Activated CD8-positive, alpha-beta memory T cell treated with anti-CD3 and anti-CD28 coated beads, Interleukin-2, amount 50 U/mL, for 4 hours (primary cell): ENCODE data around the gene MLLT1.

Experiments
- DNase-seq: peaks from one replicate; pipeline ENCODE4 v3.0.0-alpha.2; 2020

MLLT1 gene

DNA sequence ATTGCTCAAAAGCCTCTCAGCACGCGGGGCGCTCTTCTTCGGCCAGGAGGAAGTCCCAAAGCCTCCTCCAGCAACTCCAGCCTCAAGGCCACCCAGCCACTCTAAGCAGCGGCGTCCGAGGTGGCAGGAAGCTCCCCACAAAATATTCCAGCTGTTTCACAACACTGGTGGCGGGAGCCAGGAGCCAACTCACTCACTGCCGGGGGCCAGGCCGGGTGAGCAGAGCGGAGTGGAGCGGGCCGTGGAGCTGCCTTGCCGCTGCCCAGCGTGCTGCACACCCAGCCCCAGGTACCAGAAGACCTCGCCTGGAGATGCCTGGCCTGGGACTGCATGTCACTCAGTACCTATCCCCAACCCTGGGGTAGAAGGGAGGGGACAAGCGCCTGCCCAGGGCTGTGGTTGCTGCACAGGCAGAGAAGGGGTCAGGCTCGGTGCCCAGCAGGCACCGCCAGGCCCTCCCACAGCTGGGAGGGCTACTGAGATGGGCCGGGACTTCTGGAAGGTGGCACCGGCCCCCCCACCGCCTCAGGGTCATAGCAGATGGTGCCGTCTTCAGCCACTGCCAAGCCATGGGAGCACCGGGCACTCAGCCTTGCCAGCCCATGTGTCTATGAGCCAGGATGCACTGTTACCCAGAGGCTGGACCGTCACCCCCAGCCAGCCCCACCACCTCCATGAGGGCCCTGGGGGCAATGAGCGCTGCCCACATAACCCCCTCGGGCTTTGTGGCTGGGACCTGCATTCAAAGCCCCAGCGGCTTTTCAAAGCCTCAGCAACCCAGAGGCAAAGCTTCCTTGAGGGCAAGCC lies 59.2 kb downstream of the MLLT1 start:
- no peak for DNase-seq

DNA sequence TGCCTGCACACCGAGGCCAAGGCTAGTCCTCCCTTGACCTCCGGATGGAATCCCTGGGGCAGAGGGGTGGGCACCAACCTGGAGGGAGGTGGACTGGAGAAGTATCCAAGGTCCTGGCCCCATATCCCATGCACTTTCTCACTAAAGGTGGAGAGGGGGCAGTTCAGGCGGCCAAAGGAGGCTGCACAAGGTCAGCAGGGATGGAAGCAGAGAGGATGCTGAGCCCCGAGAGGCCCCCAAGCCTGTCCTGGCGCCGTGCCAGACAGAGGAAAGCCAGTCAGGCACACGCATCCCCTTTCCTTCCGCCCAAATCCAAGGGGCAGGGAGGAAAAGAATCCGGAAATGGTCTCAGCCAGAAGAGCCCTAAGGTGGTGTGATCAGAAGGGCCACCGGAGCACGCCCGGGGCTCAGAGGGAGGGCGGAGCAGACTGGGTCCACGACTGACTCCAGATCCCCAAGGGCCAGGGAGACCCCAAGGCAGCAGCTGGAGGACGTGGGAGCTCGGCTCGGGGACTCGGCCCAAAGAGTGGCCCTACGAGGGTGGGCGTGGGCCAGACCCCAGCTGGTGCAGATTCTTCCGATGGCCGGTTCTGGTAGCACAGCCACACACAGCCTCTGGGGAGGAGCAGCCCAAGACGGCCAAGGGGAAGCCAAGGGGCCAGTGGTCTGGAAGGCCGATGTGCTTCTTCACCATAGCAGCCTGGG lies 60.0 kb downstream of the MLLT1 start:
- no peak for DNase-seq

DNA sequence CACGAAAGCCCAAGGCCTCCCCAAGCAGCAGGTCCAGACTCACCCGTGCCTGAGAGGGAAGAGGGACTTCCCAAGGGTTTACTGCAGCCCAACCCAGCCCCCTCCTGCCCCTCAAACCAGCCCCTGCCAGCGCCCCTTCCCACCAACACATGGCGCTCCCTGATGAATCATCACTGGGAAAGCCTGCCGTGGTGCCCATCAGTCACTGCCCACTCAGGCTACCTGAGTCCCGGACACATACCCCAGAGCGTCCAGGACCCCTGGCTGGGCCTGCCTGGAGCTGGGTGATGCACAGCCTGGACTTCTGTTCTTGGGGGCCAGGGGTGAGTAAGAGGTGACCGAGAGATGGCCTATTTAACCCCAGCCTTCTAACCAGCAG lies 60.6 kb downstream of the MLLT1 start:
- DNase-seq: no peak

DNA sequence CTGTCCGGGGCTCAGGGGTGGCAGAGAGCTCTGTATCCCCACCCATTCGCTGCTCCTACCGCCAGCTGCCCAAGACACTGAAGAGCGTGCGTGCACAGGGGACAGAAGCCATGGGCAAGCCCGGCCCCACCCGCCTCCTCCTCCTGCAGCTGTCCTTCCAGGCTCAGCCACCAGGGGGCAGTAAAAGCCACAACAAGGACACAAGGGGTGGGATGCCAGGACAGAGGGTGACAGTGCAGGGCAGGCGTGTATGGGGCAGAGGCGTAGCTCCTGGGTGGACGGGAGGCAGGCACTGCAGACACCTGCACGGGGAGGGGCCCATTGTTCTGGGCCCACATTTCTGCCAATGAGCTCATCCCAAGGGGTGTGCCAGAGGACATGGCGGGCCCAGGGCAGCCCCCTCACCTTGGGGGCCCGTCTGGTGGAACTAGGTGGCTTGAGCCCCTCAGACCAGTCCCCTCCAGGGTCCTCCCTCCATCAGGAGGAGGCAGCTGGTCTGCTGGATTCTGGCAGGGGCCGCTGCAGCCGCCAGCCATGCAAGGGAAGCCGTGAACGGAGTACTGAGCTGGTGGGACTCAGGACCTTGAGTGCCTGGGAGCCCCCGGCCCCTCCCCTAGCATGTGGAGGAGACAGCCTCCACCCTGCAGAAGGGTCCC lies 61.2 kb downstream of the MLLT1 start:
- peak; percentile 83 for DNase-seq

DNA sequence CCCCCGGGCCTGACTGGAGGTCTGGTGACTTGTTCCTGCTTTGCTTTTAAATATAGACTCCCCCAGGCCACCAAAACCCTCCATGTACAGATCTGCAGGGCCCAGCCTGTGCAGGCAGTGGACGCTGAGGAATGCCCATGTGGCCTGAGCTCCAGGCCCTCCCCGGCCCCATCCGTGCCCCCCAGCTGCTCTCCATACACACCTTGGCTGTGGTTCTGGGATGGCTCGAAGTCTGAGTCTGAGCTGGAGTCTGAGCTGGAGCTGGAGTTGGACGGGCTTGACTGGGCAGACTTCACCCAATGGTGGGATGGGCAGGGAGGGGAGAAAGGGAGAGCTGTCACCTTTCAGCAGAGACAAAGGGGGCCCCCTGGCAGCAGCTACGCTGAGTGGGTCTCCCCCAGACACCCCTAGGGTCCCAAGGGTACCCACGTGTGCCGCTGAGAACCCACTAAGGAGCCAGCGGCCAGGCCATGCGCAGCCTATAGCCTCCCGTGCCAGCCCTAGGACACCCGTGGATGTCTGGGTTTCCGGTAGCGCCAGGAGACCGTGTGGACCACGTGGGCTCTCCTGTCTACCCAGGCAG lies 61.9 kb downstream of the MLLT1 start:
- no peak for DNase-seq

DNA sequence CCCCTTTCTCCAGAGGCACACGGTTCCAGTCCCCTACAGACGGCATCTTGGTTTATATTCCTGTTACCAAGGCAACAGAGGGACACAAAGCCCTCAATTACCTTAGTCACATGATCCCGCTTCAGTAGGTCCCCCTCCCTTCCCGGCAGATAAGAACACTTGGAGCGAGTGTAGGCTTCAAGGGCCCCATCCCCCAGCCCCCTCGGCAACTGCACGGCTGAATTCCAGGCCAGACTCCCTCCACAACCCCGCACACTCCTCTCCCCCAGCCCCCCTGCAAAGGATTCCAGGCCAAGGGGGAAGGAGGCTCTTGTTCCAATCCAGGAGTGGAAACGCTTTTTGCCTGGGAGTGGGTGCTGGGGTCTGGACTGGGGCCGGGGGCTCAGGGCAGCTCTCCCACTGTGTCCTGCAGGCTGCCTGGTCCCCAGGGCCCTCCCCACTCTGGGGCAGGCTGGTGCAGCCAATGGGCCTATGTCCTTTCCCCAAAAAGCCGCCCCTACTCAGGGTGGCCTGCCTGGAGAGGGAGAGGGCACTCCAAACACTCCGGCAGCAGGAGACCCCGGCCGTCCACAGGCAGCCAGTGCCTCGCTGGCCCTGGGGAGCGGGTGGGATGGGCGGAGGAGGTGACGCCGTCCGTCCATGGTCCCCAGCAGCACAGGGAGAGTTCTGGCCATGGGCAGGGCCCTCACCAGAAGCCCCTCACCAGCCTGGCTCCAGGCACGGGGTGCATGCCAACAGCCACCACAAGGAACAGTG lies 62.6 kb downstream of the MLLT1 start:
- DNase-seq: no peak

DNA sequence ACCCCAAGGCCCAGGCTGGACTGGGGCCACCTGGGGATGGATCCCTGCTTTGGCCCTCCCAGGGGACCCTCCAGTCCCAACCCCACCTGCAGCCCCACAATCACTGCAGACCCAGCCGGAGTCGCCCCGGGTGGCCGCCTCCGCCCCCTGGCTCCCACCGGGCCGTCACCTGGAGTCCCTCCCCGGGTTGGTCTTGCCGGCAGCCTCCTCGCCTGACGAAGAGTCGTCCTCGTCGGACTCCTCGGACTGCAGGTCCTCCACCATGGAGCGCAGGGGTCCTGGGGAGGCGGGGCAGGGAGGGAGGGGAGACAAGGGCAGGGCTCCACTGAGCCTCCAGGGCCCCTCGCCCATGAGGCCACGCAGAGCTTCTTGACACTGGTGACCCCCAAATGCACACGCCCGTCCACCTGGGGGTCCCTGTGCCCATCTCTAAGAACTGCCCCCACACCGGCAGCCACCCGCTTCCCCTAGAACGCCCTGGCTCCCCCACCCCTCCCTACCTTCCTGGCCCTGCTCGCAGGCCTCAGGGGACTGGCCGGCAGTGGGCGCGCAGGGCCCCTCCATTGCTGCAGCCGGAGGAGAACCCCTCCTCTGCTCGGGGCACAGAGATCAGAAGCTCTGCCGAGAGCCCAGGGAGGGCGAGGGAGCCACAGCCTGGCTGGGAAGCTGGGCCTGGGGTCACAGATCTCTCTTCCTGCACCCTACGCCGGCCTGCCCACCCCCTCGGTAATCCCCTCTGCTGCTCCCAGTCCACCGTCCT lies 63.4 kb downstream of the MLLT1 start:
- DNase-seq: no peak

DNA sequence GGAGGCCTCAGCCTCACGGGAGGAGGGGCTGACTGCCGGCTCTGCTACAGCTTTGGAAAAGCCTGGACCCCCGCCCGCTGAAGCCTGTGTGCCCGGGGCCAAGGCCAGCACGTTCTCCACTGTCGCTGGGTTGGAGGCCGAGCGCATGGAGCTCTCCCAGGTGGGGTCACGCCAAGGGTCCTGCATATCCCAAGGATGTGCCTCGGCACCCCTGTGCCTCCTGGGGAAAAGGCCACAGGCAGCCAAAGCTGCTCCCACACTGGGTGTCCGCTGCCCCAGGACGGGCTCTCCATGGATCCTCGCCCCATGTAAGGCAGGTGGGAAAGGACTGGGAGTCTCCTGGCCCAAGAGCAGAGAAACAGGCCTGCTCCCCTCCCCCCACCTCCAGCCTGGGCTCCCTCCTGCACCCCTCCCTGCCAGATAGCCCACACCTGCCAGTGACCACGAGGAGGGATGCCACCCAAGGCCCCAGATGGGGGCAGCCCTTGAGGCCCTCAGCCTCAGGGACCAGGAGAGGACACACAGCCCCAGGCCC lies 64.0 kb downstream of the MLLT1 start:
- DNase-seq: no peak

DNA sequence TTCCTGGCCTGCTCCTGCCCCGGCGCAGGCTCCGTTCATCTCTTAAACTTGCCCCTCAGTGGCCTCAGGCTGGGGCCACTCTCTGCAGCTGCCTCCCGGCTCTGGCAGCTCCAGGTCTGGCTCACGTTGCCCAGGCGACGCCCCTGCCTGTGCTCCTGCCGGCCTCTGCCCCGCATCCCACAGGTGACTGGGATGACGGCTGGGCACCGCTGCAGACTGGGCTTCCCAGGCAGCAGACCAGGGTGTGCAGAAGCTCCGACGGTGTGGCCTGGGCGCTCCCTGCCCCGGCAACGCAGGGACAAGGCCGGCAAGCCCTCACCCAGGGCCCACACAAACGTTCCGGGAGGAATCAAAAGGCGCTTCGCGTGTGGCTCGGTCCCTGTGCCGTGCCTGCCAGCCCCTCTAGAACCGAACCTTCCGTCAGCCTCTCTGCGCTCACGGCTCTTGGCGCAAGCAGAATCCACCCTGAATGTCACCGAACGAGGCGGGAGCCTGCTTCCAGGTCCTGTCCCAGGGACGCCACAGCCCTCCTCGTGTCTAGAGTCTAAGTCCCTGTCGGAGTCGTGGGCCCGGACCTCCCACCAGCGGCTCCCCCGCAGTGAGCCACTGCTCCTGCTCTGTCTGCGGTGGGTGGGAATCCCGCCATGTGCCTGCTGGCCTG lies 64.8 kb downstream of the MLLT1 start:
- no peak for DNase-seq

DNA sequence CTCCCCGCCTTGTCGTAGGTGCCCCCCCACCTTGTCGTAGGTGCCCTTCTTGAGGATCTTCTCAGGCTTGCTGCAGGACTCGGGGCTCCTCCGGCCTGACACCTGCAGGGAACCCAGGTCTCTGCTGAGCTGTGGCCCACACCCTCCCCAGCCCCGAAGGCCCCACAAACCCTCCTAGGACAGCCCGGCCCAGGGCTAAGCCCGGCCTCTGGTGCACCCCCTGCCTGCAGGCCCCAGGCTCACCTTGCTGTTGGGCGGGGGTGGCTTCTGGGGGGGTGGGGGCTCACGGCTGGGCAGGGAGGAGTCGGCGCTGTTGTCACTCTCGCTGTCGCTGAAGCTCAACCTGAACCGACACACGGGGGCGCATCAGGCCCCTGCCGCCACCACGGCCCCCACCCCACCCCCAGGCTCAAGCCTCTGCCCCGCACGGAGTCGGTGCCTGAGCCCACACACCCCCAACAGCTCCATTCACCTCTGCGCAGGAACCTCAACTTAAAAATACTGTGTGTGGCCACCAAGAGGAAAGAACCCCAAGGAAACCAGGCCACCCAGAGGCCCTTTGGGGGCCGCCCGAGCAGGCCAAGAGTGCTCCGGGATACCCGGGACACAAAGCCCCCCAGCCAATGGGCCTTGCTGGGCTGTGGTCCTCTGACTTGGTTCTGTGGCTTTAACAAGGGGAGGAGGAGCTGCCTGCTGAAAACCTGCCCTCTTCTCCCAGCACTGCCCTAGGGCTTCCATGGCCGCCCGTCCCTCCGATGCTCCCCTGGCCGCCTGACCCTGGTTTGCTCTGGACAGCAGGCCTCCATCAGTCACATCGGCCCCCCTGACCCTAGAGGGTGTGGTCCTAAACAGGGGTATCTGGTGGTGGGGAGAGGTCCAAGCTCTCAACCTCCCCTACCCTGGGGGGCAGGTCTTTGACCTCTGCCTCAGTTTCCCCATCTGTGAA lies 65.8 kb downstream of the MLLT1 start:
- no peak for DNase-seq

DNA sequence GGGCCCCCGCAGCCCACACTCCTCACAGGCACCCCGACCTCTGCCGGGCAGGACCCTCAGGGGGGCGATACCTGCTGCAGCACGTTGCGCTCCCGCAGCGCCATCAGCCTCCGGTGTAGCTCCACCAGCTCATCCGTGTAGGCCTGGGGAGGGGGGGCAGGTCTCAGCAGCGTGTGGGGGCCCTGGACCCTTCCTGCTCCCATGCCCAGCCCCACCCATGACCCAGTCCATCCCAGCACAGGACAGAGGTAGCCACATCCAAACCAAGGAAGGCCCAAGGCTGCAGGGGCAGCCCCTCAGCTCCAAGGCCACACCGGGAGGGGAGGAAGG lies 66.5 kb downstream of the MLLT1 start:
- DNase-seq: no peak

DNA sequence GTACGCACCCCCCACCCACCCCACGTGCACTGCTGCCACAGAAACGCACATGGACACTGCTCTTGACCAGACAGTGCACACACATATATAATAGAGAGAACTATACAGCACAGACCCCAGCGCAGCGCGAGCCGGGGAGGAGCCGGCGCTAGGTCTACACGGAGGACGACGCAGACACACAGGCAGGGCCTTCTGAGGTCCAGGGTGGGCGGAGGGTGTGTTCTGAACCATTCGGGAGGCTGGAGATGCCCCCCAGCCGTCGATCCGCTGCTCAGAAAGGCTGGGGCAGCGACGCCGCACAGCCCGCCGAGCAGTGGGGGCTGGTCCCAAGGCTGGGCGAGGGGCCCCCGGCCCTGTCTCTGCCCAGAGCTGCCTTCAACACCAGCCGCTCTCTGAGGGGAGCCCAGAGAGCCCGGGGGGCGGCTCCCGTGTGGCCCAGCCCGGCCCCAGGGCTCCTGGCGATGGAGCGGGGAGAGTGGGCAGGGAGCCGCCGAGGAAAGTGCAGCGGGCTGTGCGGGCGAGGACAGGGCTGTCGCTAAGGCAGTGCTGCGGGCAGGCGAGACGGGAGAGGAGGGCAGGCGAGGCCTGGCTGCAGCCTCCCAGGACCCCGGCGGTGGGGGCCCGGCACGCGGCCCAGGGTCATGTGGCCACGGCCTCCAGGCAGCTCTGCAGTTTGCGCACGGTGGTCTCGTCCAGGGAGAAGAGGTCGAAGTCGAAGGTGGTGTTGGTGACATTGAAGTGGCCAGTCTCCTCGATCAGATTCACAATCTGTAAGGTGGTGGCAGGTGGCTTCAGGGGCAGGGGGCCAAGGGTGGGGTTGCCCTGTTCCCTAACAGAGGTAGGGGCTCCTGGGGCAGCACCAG lies 67.1 kb downstream of the MLLT1 start:
- no peak for DNase-seq

DNA sequence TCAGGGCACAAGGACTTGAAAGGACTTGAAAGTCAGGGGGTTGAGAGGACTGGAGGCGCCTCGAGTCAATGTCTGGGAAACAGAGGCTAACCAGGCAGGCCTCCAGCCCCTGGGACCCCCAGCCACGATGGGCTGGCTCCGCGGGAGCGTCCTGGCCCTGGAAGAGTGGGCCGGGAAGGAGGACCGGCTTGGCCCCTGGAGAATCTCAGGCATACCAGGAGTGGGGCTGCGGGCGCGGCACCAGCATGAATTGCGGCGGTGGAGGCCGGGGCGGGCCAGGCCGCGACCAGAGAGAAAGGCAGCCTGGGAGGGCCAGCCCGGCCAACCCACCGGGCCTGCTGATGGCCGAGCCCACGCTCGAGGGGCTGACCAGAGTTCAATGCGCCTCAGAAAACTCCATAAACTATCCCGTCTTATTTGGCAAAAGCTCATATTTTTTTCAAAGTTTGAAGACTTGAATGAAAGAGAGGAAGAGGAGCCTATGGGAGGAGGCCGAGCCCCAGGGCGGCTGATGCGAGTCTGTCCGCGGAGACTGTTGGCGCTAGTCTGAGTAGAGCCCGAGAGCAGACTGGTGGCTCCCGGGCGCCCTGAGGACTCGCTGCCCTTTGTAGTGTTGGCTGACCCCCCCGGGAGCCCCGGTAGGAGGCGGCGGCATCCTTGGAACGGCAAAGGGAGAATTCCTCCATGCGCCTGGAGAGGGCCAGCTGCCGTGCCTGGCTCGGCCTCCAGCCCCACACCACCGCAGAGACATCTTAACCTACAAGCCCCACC lies 68.0 kb downstream of the MLLT1 start:
- DNase-seq: no peak

DNA sequence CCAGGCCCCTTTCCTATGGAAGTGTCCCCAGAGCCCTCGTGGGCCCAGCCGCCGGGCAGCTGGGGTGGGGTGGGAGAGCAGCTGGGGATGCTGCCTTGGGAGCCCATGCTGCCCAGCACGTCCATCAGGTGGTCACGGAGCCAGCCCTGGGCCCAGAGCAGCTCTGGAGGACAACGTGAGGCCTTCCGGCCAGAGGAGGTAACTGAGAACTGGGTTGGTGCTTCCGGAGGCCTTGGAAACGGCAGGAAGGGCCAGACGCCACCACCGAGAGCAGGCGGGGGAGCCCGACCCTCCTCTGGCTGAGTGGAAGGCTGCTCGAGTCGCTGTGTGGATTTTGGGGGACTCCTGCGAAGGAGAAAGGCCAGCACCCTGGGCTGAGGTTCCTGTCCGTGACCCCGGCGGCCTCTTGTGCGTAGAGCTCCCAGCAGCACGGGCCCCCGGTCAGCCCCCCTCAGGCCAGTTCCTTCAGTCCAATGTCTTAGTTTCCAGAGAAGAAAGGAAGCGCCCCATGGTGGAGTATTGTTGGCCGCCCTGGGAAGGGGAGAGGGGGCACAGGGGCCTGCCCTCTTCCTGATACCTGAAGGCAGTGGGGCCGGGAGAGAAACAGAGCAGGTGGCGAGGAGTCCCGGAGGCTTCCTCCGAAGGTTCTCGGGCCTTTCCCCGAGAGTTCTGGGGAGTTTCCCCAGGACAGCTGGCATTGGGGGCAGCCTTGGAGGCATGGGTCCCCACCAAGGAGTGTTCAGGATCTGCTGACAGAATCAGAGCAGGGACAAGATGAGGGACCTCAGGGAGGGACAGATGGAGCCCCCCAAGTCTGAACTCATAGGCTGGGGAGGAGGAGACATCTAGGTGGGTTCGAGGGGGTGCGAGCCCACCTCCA lies 68.8 kb downstream of the MLLT1 start:
- DNase-seq: no peak

DNA sequence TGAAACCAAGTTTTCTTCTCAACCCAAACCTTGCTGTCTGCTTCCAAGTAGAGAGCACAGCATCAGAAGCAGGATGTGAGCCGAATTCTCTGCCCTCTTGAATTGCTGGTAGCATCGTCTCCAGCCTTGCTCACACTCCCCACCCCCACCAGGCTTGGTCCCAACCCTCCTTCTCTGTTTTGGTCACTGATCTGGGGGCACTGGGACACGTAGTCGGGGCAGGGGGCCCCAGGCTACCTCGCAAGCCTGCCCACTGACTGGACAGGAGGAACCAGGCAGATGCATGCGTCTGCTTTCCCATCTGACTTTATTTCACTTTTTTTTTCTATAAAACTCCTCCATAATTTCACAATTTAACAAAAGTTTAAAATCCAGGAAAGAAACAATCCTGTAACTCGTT lies 69.7 kb downstream of the MLLT1 start:
- DNase-seq: no peak

DNA sequence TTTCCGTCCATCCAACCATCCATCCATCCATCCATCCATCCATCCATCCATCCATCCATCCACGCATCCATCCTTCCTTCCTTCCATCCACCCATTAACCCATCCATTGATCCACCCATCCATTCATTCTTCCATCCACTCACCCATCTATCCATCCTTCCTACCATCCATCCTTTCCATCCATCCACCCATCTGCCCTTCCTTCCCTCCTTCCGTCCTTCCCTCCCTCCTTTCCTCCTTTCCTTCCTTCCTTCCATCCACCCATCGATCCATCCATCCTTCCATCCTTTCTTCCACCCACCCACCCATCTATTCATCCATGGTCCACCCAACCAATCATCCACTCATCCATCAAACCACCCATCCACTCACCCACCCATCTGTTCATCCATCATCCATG lies 70.1 kb downstream of the MLLT1 start:
- no peak for DNase-seq

DNA sequence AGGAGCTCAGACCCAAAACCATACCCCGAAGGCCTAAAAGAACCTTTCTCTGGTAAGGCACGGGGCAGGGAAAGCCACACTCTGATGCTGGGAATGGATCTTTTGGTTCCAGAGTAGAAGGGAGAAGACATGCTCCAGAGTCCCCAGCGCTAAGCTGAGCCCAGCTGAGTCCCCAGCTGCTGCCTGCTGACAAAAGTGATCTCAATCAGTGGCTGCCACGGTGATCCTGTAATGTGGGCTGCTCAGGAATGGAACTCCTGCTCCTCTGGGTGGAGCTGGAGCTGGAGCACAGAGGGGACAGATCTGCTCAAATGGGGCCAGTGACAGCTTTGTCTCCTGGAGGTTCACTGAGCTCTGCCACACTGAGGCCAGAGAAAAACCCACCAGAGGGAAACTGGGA lies 70.5 kb downstream of the MLLT1 start:
- DNase-seq: no peak
